HG03521 (cell line): ENCODE data around the gene CLN3.
"Not testable (repeated sequence)": the region's sequence is repeated elsewhere in the genome, so short reads cannot be mapped to it uniquely, and the experiment has no call there.

Source experiments
- ATAC-seq: cut with Tn5 transposase; IDR thresholded peaks from one replicate; pipeline ENCODE4 v1.9.1; 2021; ENCODE audit warnings: mild to moderate bottlenecking, moderate library complexity; ENCODE audit not compliant: unreplicated experiment

The CLN3 gene

DNA sequence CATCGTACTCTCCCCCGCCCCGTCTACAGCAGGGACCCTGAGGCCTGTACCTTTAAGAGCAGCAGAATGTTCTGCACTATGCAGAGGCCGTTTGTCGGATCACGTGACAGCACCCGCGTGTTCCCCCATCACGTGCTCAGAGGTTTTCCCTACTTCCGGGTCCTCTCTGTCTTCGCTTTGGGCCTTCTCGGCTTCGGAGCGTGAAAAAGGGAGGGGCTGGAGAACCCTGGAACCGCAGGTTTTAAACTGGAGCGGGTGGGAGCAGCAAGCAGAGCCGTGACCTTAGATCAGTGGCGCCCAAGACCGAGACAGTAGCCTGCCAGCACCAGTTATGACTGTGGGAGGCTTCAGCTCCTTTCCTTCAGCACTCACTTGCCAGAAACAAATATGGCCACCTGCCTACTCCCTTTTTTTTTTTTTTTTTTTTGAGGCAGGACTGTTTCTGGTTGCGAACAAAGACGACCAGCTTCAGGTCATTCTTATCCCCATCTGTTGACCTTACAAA is at the start of gene CLN3:
Gene CLN3, minus strand, starts transcription at position 105 of the 505 bp plus-strand sequence. CDS start 315 bp downstream, outside the sequence.
- peak; percentile 70 for ATAC-seq

- no peak for ATAC-seq
Measured at GRCh38 chr16:28540346-28540745, 48.5 kb upstream of the CLN3 start.

DNA sequence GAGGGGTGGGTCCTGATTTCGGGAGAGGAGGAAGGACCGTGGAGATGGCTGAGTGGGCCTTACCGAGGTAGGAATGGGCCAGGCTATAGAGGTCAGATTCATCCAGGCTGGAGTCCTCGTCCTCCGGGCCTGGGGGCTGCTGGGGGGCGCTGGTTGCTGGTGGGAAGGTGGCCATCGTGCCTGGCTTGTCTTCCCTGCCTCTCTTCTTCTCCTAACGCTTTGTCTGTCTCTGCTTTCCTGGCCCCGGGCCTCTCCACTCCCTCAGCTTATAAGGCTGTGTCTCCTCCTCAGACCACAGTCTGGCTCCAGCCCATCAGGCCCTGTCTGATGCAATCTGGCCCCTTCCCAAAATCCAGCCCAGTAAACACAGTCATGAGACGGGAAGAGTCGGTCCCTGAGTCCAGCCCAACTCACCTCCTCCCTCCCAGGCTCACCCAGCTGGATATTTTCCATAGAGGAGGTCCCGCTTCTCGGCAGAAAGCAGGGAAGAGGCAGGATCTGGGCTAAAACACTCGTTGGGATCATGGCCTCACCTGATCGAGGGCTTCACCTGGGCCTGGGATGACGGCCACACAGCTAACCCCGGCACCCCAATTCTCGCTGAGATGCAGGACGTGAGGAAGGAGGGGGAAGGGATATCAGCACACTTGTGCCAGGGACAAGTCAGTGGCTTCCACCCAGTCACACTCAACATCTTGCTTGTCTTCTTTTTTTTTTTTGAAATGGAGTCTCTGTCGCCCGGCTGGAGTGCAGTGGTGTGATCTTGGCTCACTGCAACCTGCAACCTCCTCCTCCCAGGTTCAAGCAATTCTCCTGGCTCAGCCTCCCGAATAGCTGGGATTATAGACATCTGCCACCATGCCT is 47.1 kb upstream of the CLN3 start, which contains the start of gene NUPR1:
Gene NUPR1, minus strand, starts transcription at position 242 of the 864 bp plus-strand sequence. Its CDS starts 67 bp downstream, at position 175.
- ATAC-seq, result no peak

DNA sequence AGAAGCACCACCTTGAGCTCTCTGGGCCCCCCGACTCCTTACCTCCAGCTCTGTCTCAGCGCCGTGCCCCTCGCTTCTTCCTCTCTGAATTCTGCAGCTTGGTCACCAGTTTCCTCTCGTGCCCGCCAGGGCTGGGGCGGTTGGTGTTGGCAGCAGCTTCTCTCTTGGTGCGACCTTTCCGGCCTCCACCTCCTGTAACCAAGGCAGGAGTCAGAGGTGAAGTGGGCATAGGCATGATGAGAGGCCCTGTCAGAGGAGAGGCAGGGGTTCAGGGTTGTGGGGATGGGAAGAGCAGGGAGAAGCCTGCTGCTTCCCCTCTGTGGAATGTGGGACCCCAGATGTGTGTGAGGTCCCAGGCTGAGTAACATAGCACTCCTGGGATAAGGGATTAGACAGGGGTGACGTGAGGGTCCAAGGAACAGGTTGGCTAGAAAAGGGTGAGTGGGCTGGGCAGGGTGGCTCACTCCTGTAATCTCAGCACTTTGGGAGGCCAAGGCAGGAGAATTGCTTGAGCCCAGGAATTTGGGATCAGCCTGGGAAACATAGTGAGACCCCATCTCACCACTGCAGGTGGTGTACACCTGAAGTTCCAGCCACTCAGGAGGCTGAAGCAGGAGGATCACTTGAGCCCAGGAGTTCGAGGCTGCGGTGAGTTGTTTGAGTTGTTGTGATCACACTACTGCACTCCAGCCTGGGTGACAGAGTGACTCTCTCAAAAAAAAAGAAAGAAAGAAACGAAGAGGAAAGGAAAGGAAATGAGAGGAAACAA is 46.3 kb upstream of the CLN3 start:
- ATAC-seq, result no peak

DNA sequence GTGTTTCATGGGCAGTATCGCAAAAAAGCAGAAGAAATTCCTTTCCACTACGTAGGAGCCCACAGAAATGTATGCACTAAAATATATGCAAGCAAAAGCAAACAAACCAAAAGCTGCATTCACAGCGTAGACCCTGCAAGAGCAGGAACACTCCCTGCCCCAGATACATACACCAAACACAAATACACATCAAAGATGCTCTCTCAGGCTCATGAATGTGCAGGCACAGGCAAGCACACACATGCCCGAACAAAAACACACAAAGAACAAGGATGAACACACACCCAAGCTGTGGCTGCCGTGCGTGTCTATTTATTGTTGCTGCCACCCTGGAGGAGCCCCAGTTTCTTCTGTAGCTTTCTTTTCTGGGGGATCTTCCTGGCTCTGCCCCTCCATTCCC is 45.2 kb upstream of the CLN3 start:
- ATAC-seq, result no peak

GRCh38 chr16:28534542-28535373 is 42.9 kb upstream of the CLN3 start:
- no peak for ATAC-seq

DNA sequence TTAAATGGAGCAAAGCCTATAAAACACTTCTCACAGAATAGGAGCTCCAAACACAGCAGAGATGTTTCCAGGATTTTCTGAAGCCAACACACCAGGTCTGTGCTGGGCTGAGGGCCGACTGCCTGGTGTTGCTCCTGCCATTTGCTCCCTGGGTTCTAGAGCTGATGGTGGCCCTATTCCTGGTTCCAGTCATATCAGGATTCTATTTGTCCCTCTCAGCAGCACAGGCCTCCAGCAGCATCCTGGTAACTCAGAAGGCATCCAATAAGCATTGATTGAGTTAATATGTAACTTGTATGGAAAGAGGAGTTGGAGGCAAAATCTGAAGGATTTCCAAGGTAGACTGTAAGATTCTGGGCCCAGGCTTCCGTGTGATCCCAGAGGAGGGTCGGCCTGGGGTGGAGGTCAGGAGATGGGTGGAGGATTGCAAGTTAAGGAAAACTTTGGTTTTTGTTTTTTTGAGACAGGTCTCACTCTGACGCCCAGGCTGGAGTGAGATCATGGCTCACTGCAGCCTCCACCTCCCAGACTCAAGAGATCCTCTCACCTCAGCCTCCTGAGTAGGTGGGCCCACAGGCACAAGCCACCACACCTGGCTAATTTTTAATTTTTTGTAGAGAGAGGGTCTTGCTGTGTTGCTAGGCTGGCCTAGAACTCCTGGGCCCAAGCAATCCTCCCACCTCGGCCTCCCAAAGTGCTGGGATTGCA is 41.2 kb upstream of the CLN3 start:
- ATAC-seq, result no peak

DNA sequence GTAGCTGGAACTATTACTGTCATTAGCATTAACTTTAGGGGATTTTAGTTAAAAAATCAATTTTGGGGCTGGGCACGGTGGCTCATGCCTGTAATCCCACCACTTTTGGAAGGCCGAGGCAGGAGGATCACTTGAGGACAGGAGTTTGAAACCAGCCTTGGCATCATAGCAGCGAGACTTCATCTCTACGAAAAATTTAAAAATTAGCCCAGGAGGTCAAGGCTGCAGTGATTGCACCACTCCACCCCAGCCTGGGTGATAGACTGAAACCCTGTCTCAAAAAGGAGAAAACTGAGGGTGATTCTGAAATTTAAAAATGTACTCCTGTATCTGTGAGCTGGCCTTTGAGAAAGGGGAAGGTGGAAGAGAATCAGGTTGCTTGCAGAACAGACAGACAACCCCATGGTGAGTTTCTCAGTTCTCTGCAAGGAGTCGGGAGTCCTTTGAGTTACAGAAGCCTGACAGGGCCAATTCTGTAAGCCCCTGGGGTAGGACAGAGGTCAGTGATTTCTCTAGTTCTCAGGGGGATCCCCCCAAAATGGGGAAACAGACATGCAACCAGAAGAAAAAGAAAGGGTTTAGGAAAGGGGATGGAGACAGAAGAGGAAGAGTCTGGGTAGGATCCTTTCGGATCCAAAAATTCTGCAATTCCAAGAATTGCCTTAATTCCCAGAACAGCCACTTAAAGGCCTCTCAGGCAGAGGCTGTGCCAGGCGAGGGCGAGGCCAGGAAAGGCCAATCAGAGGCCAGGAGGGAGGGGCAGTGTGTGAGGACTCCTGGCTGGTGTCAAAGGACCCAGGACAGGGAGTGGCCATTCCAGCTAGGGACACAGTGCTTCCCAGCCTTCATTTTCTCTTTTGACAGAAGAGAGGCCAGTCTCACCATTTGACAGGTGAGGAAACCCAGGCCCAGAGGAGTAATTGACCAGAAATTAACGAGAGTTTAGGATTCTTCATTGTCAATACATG is 40.2 kb upstream of the CLN3 start:
- no peak for ATAC-seq

- ATAC-seq, result no peak
Measured at GRCh38 chr16:28529124-28529523, 37.2 kb upstream of the CLN3 start.

DNA sequence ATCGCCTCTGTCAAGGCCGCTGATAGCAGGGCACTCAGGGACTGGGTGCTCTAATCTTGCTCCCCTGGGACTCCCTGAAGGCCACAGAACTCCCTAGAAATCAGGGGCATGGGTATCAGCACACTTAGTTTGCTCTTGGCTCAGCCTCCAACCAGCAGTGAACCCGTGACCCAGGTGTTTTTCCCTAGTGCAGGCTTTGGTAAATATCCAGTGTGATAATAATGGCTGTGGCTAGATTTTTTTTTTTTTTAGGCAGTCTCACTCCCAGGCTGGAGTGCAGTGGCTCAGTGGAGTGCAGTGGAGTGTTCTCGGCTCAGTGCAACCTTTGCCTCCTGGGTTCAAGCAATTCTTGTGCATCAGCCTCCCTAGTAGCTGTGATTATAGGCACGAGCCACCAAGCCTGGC is 36.6 kb upstream of the CLN3 start:
- ATAC-seq, result no peak

DNA sequence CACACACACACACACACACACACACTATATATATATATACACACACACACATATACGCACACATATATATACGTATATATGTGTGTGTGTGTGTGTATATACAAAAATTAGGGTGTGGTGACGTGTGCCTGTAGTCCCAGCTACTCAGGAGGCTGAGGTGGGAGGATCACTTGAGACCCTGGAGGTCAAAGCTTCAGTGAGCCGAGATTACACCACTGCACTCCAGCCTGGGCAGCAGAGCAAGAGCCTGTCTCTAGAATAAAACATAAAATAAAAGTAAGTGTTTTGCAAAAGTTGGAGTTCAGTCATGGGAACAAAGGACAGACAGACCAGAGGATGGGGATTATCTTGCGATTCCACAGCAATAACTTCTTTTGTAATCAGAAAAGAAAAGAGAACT is 36.1 kb upstream of the CLN3 start:
- ATAC-seq, result no peak

DNA sequence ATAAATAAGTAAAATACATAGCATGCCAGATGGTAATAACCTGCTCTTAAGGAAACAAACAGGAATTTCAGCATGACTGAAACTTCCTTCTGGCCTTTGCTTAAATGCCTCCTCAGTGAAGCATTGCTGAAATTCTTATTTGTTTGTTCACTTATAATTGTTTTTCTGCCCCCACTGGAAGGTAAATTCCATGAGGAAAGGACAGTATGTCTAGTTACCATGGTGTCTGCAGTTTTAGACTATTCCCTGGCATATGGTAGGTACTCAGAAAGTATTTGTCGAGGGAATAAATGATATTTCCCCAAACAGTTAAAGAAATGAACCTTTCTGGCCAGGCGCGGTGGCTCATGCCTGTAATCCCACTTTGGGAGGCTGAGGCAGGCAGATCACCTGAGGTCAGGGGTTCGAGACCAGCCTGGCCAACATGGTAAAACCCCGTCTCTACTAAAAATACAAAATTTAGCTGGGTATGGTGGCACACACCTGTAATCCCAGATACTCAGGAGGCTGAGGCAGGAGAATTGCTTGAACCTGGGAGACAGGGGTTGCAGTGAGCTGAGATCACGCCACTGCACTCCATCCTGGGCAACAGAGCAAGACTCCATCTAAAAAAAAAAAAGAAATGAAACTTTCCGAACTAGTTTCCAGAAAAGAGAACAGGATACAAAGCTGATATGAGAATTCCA is 35.4 kb upstream of the CLN3 start:
- not testable (repeated sequence) for ATAC-seq

GRCh38 chr16:28526201-28527099 is 34.6 kb upstream of the CLN3 start:
- no peak for ATAC-seq

DNA sequence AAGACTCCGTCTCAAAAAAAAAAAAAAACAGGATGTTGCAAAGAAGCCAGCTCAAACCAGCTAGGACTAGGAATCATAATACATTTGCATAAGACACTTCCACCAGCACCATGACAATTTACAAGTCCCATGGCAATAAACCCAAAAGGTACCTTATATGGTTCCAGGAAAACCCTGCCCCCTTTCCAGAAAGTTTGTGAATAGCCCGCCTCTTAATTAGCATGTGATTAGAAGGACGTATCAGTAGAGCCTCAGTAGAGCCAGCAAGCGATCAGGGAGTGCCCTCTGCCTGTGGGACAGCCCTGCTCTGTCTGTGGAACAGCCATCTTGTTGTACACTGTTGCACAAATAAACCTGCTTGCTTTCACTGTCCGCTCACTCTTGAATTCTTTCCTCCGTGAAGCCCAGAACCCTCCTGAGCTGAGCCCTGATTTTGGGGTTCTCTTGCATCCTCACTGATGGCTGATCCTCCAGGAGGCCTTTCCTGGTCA is 32.9 kb upstream of the CLN3 start:
- ATAC-seq, result no peak

DNA sequence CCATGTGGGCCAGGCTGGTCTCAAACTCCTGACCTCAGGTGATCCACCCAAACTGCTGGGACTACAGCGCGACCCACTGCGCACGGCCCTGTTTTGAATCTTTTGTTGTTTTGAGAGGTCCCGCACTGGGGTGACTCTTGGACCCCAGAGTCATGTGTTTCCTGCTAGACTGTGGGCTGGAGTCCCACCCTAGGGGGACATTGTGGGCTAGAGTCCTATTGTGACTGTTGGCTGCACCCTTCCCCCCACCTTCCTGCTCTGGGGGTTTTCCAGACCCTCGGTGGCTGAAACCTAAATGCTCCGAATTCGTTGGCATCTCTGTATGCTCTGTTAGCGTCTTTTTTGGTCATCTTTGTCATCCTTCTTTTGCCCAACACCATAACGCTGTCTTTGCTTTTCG is 30.9 kb upstream of the CLN3 start:
- no peak for ATAC-seq

DNA sequence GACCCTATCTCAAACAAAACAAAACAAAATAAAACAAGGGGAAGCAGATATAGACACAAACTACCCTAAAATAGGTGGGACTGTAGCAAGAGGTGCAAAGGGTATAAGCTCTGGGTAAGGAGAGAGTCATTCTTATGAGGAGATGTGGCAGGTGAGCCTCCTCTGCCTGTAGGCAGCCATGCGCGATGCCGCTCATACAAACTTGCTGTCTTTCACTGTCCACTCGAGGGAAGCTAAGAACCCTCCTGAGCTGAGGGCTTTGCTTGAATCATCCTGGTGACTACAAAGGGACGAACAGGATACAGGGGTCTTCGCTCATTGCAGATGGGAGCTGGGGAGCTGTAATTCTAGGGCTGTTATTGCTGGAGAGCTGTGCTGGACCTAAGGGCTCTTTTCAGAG is 29.6 kb upstream of the CLN3 start:
- ATAC-seq, result no peak

DNA sequence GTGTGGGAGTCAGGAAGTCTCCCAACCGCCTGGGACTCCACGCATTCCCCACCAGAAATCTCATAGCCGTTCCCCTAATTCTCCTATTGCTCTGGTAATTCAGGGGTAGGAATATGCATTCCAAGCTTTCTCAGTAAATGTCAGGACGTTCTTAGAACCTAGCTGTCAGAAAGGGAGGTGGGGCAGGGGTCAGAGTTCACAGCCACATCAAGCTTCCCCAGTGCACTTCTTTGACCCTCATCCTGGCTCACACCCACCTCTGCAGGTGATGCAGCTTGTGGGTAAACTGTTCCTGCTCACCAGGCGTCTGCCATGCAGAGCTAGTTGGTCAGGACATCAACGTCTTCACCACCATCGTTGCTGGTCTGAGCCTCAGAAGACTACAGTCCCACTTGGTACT is 28.8 kb upstream of the CLN3 start:
- no peak for ATAC-seq
